H1 (cell line): ENCODE data around the gene BGN. TPM values are rescaled to one million over a fixed set of nuclear protein-coding genes. Genes with fewer than 3 reads are reported as not detected.

ENCODE experiments used
- ATF3 ChIP-seq: IDR thresholded peaks from 2 replicates; pipeline ENCODE4 v1.6.1; 2011; ENCODE audit warnings: low read depth, mild to moderate bottlenecking, low read length; ENCODE audit not compliant: insufficient read depth
- polyA plus RNA-seq, 7 experiments: library from polyadenylated mRNA; depleted of rRNA in 3 of 7; stranded (reverse) in 5 of 7; unstranded in 2 of 7; fragments of >200 nt in 5 of 7; fragments of 200-250 nt in 2 of 7; gene quantifications; 1 replicate in 5 of 7; 2 replicates in 1 of 7; 4 replicates in 1 of 7; pipeline versions ENCODE4 v1.2.1 to v1.2.3, GENCODE V29; 2011 to 2013; ENCODE audit warnings: missing spikeins in 2 of 7, mixed read lengths in 2 of 7
- total RNA-seq: library from RNA; stranded (reverse); fragmentation: NEBNext Ultra II Directional; extraction: Animal tissue kit (Norgen Biotek cat#: 25700); gene quantifications from 2 replicates; pipeline ENCODE4 v1.2.1, GENCODE V29; 2021

BGN gene
- total and polyA plus RNA-seq, 2 of the 8 experiments (the other 6 are each of a cell fraction or from before 2014, with no cell fraction given), result 1.8 to 2.4 TPM

GRCh38 chrX:153551135-153551534, 56.4 kb downstream of the BGN start (continued):
- no peak for TF ChIP-seq ATF3
